NB4 (cell line): ENCODE results near the gene NACC2.

ENCODE experiments used
- POLR2A ChIP-seq: IDR thresholded peaks from 2 replicates; pipeline ENCODE4 v1.6.1; 2011; ENCODE audit warnings: mild to moderate bottlenecking; ENCODE audit not compliant: insufficient read length; ENCODE audit errors: extremely low read depth
- TF ChIP-seq, protein P1 (sequence below): IDR thresholded peaks from one replicate; pipeline ENCODE4 v1.5.1; 2012; ENCODE audit warnings: low read depth, low read length
- TF ChIP-seq, protein P2 (sequence below): IDR thresholded peaks from 2 replicates; pipeline ENCODE4 v1.6.1; 2011; ENCODE audit warnings: low read depth, low read length

- TF ChIP-seq, protein P1, sequence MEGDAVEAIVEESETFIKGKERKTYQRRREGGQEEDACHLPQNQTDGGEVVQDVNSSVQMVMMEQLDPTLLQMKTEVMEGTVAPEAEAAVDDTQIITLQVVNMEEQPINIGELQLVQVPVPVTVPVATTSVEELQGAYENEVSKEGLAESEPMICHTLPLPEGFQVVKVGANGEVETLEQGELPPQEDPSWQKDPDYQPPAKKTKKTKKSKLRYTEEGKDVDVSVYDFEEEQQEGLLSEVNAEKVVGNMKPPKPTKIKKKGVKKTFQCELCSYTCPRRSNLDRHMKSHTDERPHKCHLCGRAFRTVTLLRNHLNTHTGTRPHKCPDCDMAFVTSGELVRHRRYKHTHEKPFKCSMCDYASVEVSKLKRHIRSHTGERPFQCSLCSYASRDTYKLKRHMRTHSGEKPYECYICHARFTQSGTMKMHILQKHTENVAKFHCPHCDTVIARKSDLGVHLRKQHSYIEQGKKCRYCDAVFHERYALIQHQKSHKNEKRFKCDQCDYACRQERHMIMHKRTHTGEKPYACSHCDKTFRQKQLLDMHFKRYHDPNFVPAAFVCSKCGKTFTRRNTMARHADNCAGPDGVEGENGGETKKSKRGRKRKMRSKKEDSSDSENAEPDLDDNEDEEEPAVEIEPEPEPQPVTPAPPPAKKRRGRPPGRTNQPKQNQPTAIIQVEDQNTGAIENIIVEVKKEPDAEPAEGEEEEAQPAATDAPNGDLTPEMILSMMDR, result no peak
- no peak for TF ChIP-seq POLR2A
- TF ChIP-seq, protein P2, sequence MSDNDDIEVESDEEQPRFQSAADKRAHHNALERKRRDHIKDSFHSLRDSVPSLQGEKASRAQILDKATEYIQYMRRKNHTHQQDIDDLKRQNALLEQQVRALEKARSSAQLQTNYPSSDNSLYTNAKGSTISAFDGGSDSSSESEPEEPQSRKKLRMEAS, result no peak
These were observed 92.9 kb downstream of the NACC2 start for GRCh38 chr9:136002215-136002614.
